A673 (cell line): ENCODE data around the gene SLC26A6. TPM values are rescaled to one million over a fixed set of nuclear protein-coding genes. Genes with fewer than 3 reads are reported as not detected.

Experiments used
- BruUV-seq: library from RNA; stranded (reverse); fragments of 400-500 nt; replicated peaks from 2 replicates; lab custom pipeline; 2021; lab: Mats Ljungman, UMichigan
- CTCF ChIA-PET: fragments of 300-600 bp; sonication (Branson Sonifier 250); formaldehyde crosslinking; loops from one replicate; lab custom pipeline; 2022; ENCODE audit warnings: antibody characterized with exemption; lab: Charles Lee
- POLR2A ChIA-PET: fragments of 300-600 bp; sonication (Branson Sonifier 250); formaldehyde crosslinking; loops from one replicate; lab custom pipeline; 2022; ENCODE audit warnings: antibody characterized with exemption; ENCODE audit not compliant: low non-redundant PET; lab: Charles Lee
- DNase-seq: peaks from one replicate; pipeline ENCODE4 v3.0.0-alpha.2; 2015; ENCODE audit warnings: low spot score
- H3K27ac ChIP-seq: fragments of 200-600 bp; sonication (generic); 2 replicates; pipeline ENCODE4 v1.5.1; 2016; ENCODE audit warnings: mixed run types, low read depth, mild to moderate bottlenecking, mixed read lengths, antibody characterized with exemption, low read length; ENCODE audit not compliant: poor library complexity, severe bottlenecking
- H3K27me3 ChIP-seq: fragments of 200-600 bp; sonication (generic); replicated peaks from 2 replicates; pipeline ENCODE4 v1.6.1; 2017; ENCODE audit warnings: mixed run types, low read depth, mild to moderate bottlenecking, mixed read lengths, antibody characterized with exemption, low read length; ENCODE audit not compliant: insufficient read depth, poor library complexity
- H3K36me3 ChIP-seq: fragments of 200-600 bp; sonication (generic); 2 replicates; pipeline ENCODE4 v1.6.1; 2016; ENCODE audit warnings: mixed run types, mild to moderate bottlenecking, mixed read lengths, antibody characterized with exemption, low read length; ENCODE audit not compliant: insufficient read depth, poor library complexity, severe bottlenecking
- H3K4me1 ChIP-seq: fragments of 200-600 bp; sonication (generic); 2 replicates; pipeline ENCODE4 v1.6.1; 2017; ENCODE audit warnings: mixed run types, mild to moderate bottlenecking, mixed read lengths, antibody characterized with exemption, low read length; ENCODE audit not compliant: insufficient read depth, poor library complexity, severe bottlenecking
- H3K4me3 ChIP-seq: fragments of 200-600 bp; sonication (generic); 2 replicates; pipeline ENCODE4 v1.5.1; 2016; ENCODE audit warnings: low read depth, mixed run types, mild to moderate bottlenecking, mixed read lengths, low read length; ENCODE audit not compliant: poor library complexity, severe bottlenecking
- H3K9me3 ChIP-seq: fragments of 200-600 bp; sonication (generic); 2 replicates; pipeline ENCODE4 v1.6.1; 2016; ENCODE audit warnings: mixed run types, low read depth, mild to moderate bottlenecking, mixed read lengths, antibody characterized with exemption, low read length; ENCODE audit not compliant: poor library complexity, severe bottlenecking
- CTCF ChIP-seq: fragments of 300-800, 200-600 bp; sonication (generic); conservative IDR thresholded peaks from 2 replicates; pipeline ENCODE4 v1.5.1; 2017; ENCODE audit warnings: low read depth, mild to moderate bottlenecking, antibody characterized with exemption, low read length, moderate library complexity, mixed read lengths
- EZH2 ChIP-seq: fragments of 200-600 bp; sonication (generic); IDR thresholded peaks from 2 replicates; pipeline ENCODE4 v1.6.1; 2017; ENCODE audit warnings: borderline replicate concordance, low read depth, mild to moderate bottlenecking, mixed read lengths, antibody characterized with exemption, low read length; ENCODE audit not compliant: poor library complexity, severe bottlenecking
- intact Hi-C: fragments of 100-400 bp; cut with micrococcal nuclease; formaldehyde crosslinking; loops from one replicate; pipeline ENCODE4 v1.10.0; 2022; ENCODE audit not compliant: unreplicated experiment
- total RNA-seq: library from RNA; stranded (reverse); gene quantifications from 2 replicates; pipeline ENCODE4 v1.2.3, GENCODE V29; 2021

Gene SLC26A6
- total RNA-seq, 1 experiment from 2014 or later, result 12.6 TPM

GRCh38 chr3:48684054-48684349 lies 48.7 kb upstream of the SLC26A6 start:
- intact Hi-C loops, result no loop called here
- POLR2A ChIA-PET, result no interaction called here
- no peaks in the 10 kb centered on the region for H3K9me3 ChIP-seq
- peak overlapping the region; percentile 16 for H3K27ac ChIP-seq
- H3K27me3 ChIP-seq, result no peaks in the 10 kb centered on the region
- no peak for DNase-seq
- no TSS peak for BruUV-seq
- CTCF ChIA-PET, result no interaction called here
- H3K4me1 ChIP-seq, result peaks cover 16% of the 10 kb centered on the region
- H3K36me3 ChIP-seq, result peaks cover 3% of the 10 kb centered on the region
- H3K4me3 ChIP-seq, result peak overlapping the region; percentile 71
- TF ChIP-seq CTCF, result no peak

GRCh38 chr3:48682786-48683185 lies 47.5 kb upstream of the SLC26A6 start:
- TF ChIP-seq CTCF, result no peak
- TF ChIP-seq EZH2, result no peak
- CTCF ChIA-PET, result no interaction called here
- no peaks in the 10 kb centered on the region for H3K9me3 ChIP-seq
- peaks cover 16% of the 10 kb centered on the region for H3K4me1 ChIP-seq
- intact Hi-C loops, result no loop called here
- H3K27me3 ChIP-seq, result no peaks in the 10 kb centered on the region
- POLR2A ChIA-PET, result no interaction called here
- BruUV-seq, result no TSS peak
- no peak for DNase-seq
- no peak overlapping the region for H3K4me3 ChIP-seq
- peaks cover 3% of the 10 kb centered on the region for H3K36me3 ChIP-seq
- H3K27ac ChIP-seq, result no peak overlapping the region

- TF ChIP-seq CTCF (no peak), EZH2 (no peak)
- ChIA-PET POLR2A (no interaction called here), CTCF (no interaction called here)
- Histone ChIP-seq H3K36me3 (peaks cover 3% of the 10 kb centered on the region), H3K27ac (no peak overlapping the region), H3K4me3 (no peak overlapping the region), H3K27me3 (no peaks in the 10 kb centered on the region), H3K4me1 (peaks cover 16% of the 10 kb centered on the region), H3K9me3 (no peaks in the 10 kb centered on the region)
- no TSS peak for BruUV-seq
- intact Hi-C loops, result no loop called here
- no peak for DNase-seq
Measured at GRCh38 chr3:48681974-48682610, 46.8 kb upstream of the SLC26A6 start.
